HEK293T (cell line): ENCODE measurements around the gene COL28A1.

Experiments used
- ARNT ChIP-seq: fragments of 450-650 bp; IDR thresholded peaks from 2 replicates; pipeline ENCODE4 v1.6.1; 2017; ENCODE audit warnings: mild to moderate bottlenecking
- BHLHE40 ChIP-seq: fragments of 450-650 bp; IDR thresholded peaks from 2 replicates; pipeline ENCODE4 v1.6.1; 2016; ENCODE audit warnings: mild to moderate bottlenecking, moderate library complexity, borderline replicate concordance
- CTBP1 ChIP-seq: fragments of 450-650 bp; IDR thresholded peaks from 2 replicates; pipeline ENCODE4 v1.6.1; 2016; ENCODE audit warnings: borderline replicate concordance
- FOXA1 ChIP-seq: fragments of 450-650 bp; IDR thresholded peaks from 2 replicates; pipeline ENCODE4 v1.6.1; 2016; ENCODE audit warnings: mild to moderate bottlenecking
- FOXK2 ChIP-seq: fragments of 450-650 bp; IDR thresholded peaks from 2 replicates; pipeline ENCODE4 v1.6.1; 2016; ENCODE audit warnings: mild to moderate bottlenecking
- FOXM1 ChIP-seq: fragments of 450-650 bp; IDR thresholded peaks from 2 replicates; pipeline ENCODE4 v1.6.1; 2017; ENCODE audit warnings: mild to moderate bottlenecking, borderline replicate concordance
- HDGF ChIP-seq: fragments of 450-650 bp; IDR thresholded peaks from 2 replicates; pipeline ENCODE4 v1.6.1; 2017; ENCODE audit warnings: antibody characterized with exemption, borderline replicate concordance
- LEF1 ChIP-seq: fragments of 450-650 bp; IDR thresholded peaks from 2 replicates; pipeline ENCODE4 v1.6.1; 2017; ENCODE audit warnings: mild to moderate bottlenecking, borderline replicate concordance
- NFRKB ChIP-seq: fragments of 450-650 bp; IDR thresholded peaks from 2 replicates; pipeline ENCODE4 v1.6.1; 2016; ENCODE audit warnings: mild to moderate bottlenecking, moderate library complexity
- SP1 ChIP-seq: fragments of 450-650 bp; IDR thresholded peaks from 2 replicates; pipeline ENCODE4 v1.6.1; 2017
- SUZ12 ChIP-seq: fragments of 450-650 bp; IDR thresholded peaks from 2 replicates; pipeline ENCODE4 v1.6.1; 2016; ENCODE audit warnings: mild to moderate bottlenecking
- TARDBP ChIP-seq: fragments of 450-650 bp; IDR thresholded peaks from 2 replicates; pipeline ENCODE4 v1.6.1; 2016
- ZNF384 ChIP-seq: fragments of 450-650 bp; IDR thresholded peaks from 2 replicates; pipeline ENCODE4 v1.6.1; 2016

- no peak for TF ChIP-seq SP1
- no peak for TF ChIP-seq SUZ12
- TF ChIP-seq BHLHE40: no peak
- no peak for TF ChIP-seq FOXA1
- no peak for TF ChIP-seq NFRKB
- no peak for TF ChIP-seq FOXM1
- no peak for TF ChIP-seq FOXK2
- no peak for TF ChIP-seq ARNT
- TF ChIP-seq HDGF: no peak
- no peak for TF ChIP-seq LEF1
- TF ChIP-seq ZNF384: no peak
- no peak for TF ChIP-seq CTBP1
- no peak for TF ChIP-seq TARDBP
Measured at GRCh38 chr7:7563813-7564212, 28.1 kb upstream of the COL28A1 start.
